Measurements from ENCODE around the gene PWWP2B.

DNA sequence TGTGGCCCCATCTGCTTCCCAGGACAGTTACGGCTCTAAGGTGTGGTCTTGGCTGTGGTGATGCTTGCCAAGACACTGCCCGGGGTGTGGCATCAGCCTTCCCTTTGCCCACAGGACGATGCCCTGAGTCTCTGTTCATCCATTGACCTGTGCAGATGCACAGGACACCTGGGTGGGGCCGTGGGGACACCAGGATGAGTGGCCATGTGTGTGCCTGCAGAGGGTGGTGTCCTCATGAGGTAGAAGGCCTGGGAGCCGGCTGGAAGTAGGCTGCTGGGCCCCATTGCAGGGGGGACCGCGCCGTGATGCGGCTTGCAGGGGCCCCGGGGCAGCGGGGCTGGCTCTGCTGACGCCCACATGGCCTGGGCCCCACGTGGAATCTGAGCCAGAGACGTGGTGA, 22.4 kb upstream of the PWWP2B start:
- TF ChIP-seq, protein P1, sequence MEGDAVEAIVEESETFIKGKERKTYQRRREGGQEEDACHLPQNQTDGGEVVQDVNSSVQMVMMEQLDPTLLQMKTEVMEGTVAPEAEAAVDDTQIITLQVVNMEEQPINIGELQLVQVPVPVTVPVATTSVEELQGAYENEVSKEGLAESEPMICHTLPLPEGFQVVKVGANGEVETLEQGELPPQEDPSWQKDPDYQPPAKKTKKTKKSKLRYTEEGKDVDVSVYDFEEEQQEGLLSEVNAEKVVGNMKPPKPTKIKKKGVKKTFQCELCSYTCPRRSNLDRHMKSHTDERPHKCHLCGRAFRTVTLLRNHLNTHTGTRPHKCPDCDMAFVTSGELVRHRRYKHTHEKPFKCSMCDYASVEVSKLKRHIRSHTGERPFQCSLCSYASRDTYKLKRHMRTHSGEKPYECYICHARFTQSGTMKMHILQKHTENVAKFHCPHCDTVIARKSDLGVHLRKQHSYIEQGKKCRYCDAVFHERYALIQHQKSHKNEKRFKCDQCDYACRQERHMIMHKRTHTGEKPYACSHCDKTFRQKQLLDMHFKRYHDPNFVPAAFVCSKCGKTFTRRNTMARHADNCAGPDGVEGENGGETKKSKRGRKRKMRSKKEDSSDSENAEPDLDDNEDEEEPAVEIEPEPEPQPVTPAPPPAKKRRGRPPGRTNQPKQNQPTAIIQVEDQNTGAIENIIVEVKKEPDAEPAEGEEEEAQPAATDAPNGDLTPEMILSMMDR (IDR thresholded peaks at IDR 0.05): no peak
- TF ChIP-seq POLR2A (IDR thresholded peaks at IDR 0.05): no peak
